HEK293 (cell line): ENCODE data around the gene IQGAP3.

Experiments used
- CTCF ChIA-PET: fragments of 350-600 bp; formaldehyde crosslinking; extraction: SDS; loops from one replicate; lab custom pipeline; 2021; ENCODE audit warnings: antibody characterized with exemption; lab: Yijun Ruan, JAX
- POLR2A ChIA-PET: fragments of 300-600 bp; formaldehyde crosslinking; extraction: SDS; loops from one replicate; lab custom pipeline; 2020; ENCODE audit warnings: antibody characterized with exemption, inconsistent platforms; lab: Yijun Ruan, JAX
- H3K27ac ChIP-seq: fragments of 200-500 bp; sonication (Bioruptor generic); 2 replicates; pipeline ENCODE4 v1.5.1; 2014; ENCODE audit warnings: low read depth, low read length, control low read depth, inconsistent platforms; ENCODE audit errors: extremely low read depth
- H3K36me3 ChIP-seq, 2 experiments: fragments of 200-500 bp in 1 of 2; sonication (Bioruptor generic) in 1 of 2; 1 replicate in 1 of 2; 2 replicates in 1 of 2; pipeline ENCODE4 v1.5.1; 2014 to 2017; ENCODE audit warnings: inconsistent platforms in 2 of 2, low read length in 2 of 2; ENCODE audit not compliant: control insufficient read depth in 2 of 2, insufficient read depth in 1 of 2
- H3K4me1 ChIP-seq: fragments of 200-500 bp; sonication (Bioruptor generic); 2 replicates; pipeline ENCODE4 v1.5.1; 2014; ENCODE audit warnings: mild to moderate bottlenecking, low read length, inconsistent platforms; ENCODE audit not compliant: control insufficient read depth, insufficient read depth
- H3K4me3 ChIP-seq: 2 replicates; pipeline ENCODE4 v1.5.1; 2011; ENCODE audit warnings: low read depth, mild to moderate bottlenecking, control low read depth, low read length, moderate library complexity
- H3K9me3 ChIP-seq: fragments of 200-500 bp; sonication (Bioruptor generic); 2 replicates; pipeline ENCODE4 v1.5.1; 2014; ENCODE audit warnings: low read depth, low read length, inconsistent platforms; ENCODE audit not compliant: control insufficient read depth, insufficient read depth
- EGR2 ChIP-seq: fragments of 450-650 bp; formaldehyde crosslinking; IDR thresholded peaks from 2 replicates; pipeline ENCODE4 v1.5.1; 2016; ENCODE audit warnings: low read depth, missing biosample characterization, missing genetic modification characterization
- FEZF1 ChIP-seq: fragments of 450-650 bp; formaldehyde crosslinking; IDR thresholded peaks from 2 replicates; pipeline ENCODE4 v1.5.1; 2016; ENCODE audit warnings: missing biosample characterization, missing genetic modification characterization
- OSR2 ChIP-seq: fragments of 450-650 bp; formaldehyde crosslinking; IDR thresholded peaks from 2 replicates; pipeline ENCODE4 v1.5.1; 2016; ENCODE audit warnings: missing biosample characterization, missing genetic modification characterization
- PRDM1 ChIP-seq: fragments of 450-650 bp; formaldehyde crosslinking; IDR thresholded peaks from 2 replicates; pipeline ENCODE4; 2016; ENCODE audit warnings: missing biosample characterization, missing genetic modification characterization
- ZFHX2 ChIP-seq: fragments of 450-650 bp; formaldehyde crosslinking; conservative IDR thresholded peaks from 2 replicates; pipeline ENCODE4 v1.5.1; 2016; ENCODE audit warnings: missing biosample characterization, missing genetic modification characterization
- ZNF132 ChIP-seq: fragments of 450-650 bp; formaldehyde crosslinking; IDR thresholded peaks from 2 replicates; pipeline ENCODE4 v1.5.1; 2017; ENCODE audit warnings: missing biosample characterization, missing genetic modification characterization, borderline replicate concordance
- ZNF140 ChIP-seq: fragments of 450-650 bp; formaldehyde crosslinking; IDR thresholded peaks from 2 replicates; pipeline ENCODE4 v1.5.1; 2016; ENCODE audit warnings: missing biosample characterization, missing genetic modification characterization
- ZNF184 ChIP-seq: fragments of 450-650 bp; IDR thresholded peaks from 2 replicates; pipeline ENCODE4 v1.5.1; 2018; ENCODE audit warnings: missing biosample characterization, mild to moderate bottlenecking, missing genetic modification characterization
- ZNF239 ChIP-seq: fragments of 450-650 bp; formaldehyde crosslinking; IDR thresholded peaks from 2 replicates; pipeline ENCODE4 v1.5.1; 2016; ENCODE audit warnings: missing biosample characterization, missing genetic modification characterization
- ZNF416 ChIP-seq: fragments of 450-650 bp; formaldehyde crosslinking; IDR thresholded peaks from 2 replicates; pipeline ENCODE4 v1.5.1; 2016; ENCODE audit warnings: missing biosample characterization, missing genetic modification characterization
- ZNF449 ChIP-seq: fragments of 450-650 bp; formaldehyde crosslinking; IDR thresholded peaks from 2 replicates; pipeline ENCODE4 v1.5.1; 2017; ENCODE audit warnings: missing biosample characterization, mild to moderate bottlenecking, missing genetic modification characterization, moderate library complexity
- ZNF518A ChIP-seq: fragments of 450-650 bp; formaldehyde crosslinking; conservative IDR thresholded peaks from 2 replicates; pipeline ENCODE4 v1.5.1; 2016; ENCODE audit warnings: low read depth, missing biosample characterization, missing genetic modification characterization
- ZNF585B ChIP-seq: fragments of 450-650 bp; formaldehyde crosslinking; IDR thresholded peaks from 2 replicates; pipeline ENCODE4 v1.5.1; 2016; ENCODE audit warnings: missing biosample characterization, missing genetic modification characterization
- ZNF600 ChIP-seq: fragments of 450-650 bp; formaldehyde crosslinking; IDR thresholded peaks from 2 replicates; pipeline ENCODE4 v1.5.1; 2016; ENCODE audit warnings: missing biosample characterization, missing genetic modification characterization
- ZNF626 ChIP-seq: fragments of 450-650 bp; sonication (Bioruptor Pico); formaldehyde crosslinking; IDR thresholded peaks from 2 replicates; pipeline ENCODE4 v1.5.1; 2018; ENCODE audit warnings: missing biosample characterization, missing genetic modification characterization, inconsistent platforms
- ZNF664 ChIP-seq: fragments of 450-650 bp; formaldehyde crosslinking; IDR thresholded peaks from 2 replicates; pipeline ENCODE4 v1.5.1; 2016; ENCODE audit warnings: missing biosample characterization, missing genetic modification characterization
- ZNF704 ChIP-seq: fragments of 450-650 bp; formaldehyde crosslinking; IDR thresholded peaks from 2 replicates; pipeline ENCODE4 v1.5.1; 2016; ENCODE audit warnings: missing biosample characterization, missing genetic modification characterization
- ZNF785 ChIP-seq: fragments of 450-650 bp; formaldehyde crosslinking; IDR thresholded peaks from 2 replicates; pipeline ENCODE4 v1.5.1; 2016; ENCODE audit warnings: missing biosample characterization, missing genetic modification characterization
- ZNF792 ChIP-seq: fragments of 450-650 bp; formaldehyde crosslinking; IDR thresholded peaks from 2 replicates; pipeline ENCODE4 v1.5.1; 2016; ENCODE audit warnings: missing biosample characterization, missing genetic modification characterization
- ZNF843 ChIP-seq: fragments of 450-650 bp; formaldehyde crosslinking; IDR thresholded peaks from 2 replicates; pipeline ENCODE4 v1.5.1; 2016; ENCODE audit warnings: missing biosample characterization, missing genetic modification characterization
- ZSCAN16 ChIP-seq: fragments of 450-650 bp; formaldehyde crosslinking; IDR thresholded peaks from 2 replicates; pipeline ENCODE4 v1.5.1; 2016; ENCODE audit warnings: missing biosample characterization, missing genetic modification characterization
- TF ChIP-seq, protein P1 (sequence below): fragments of 450-650 bp; formaldehyde crosslinking; IDR thresholded peaks from 2 replicates; pipeline ENCODE4 v1.5.1; 2016; ENCODE audit warnings: missing biosample characterization, missing genetic modification characterization
- TF ChIP-seq, protein P2 (sequence below): fragments of 450-650 bp; formaldehyde crosslinking; IDR thresholded peaks from 2 replicates; pipeline ENCODE4; 2016; ENCODE audit warnings: missing biosample characterization, missing genetic modification characterization
- TF ChIP-seq, protein P3 (sequence below): fragments of 450-650 bp; formaldehyde crosslinking; IDR thresholded peaks from 2 replicates; pipeline ENCODE4 v1.5.1; 2017; ENCODE audit warnings: missing biosample characterization, missing genetic modification characterization

Gene IQGAP3

GRCh38 chr1:156498432-156499193 lies 73.8 kb downstream of the IQGAP3 start:
- ChIA-PET CTCF (interaction anchor here (0.8 to 2.3 kb wide), 5 partner anchors 17 to 115 kb away, joined by 3 to 9 read pairs (median 4); no protein-coding TSS in a partner anchor), POLR2A (interaction anchor here (0.6 to 1.5 kb wide), 6 partner anchors 9 to 225 kb away, joined by 3 to 5 read pairs (median 4); no protein-coding TSS in a partner anchor)
- peak overlapping the region; percentile 69 for H3K4me3 ChIP-seq
- H3K9me3 ChIP-seq: no peaks in the 10 kb centered on the region
- peaks cover 9% of the 10 kb centered on the region for H3K4me1 ChIP-seq
- no peak overlapping the region; the same call in 1 of the 2 replicates for H3K27ac ChIP-seq
- H3K36me3 ChIP-seq: peaks cover 0 to 9% of the 10 kb centered on the region in 2 experiments; a peak in 1 of 3 replicates
- TF ChIP-seq ZNF416 (tag by site-specific recombination): no peak
- no peak for TF ChIP-seq ZNF140 (tag by site-specific recombination)
- no peak for TF ChIP-seq ZNF184 (tag by site-specific recombination)
- no peak for TF ChIP-seq ZNF704
- no peak for TF ChIP-seq PRDM1
- TF ChIP-seq ZNF843 (tag by site-specific recombination): no peak
- no peak for TF ChIP-seq ZNF518A (tag by site-specific recombination)
- no peak for TF ChIP-seq ZNF626 (tag by site-specific recombination)
- TF ChIP-seq EGR2 (tag by site-specific recombination): 0 out of 2 replicates have a peak, but pooled peaks have one; percentile 13
- TF ChIP-seq ZNF239 (tag by site-specific recombination): no peak
- no peak for TF ChIP-seq ZNF585B (tag by site-specific recombination)
- TF ChIP-seq ZNF792 (tag by site-specific recombination): no peak
- peak; percentile 20; the same call in 1 of the 2 replicates for TF ChIP-seq ZNF600
- no peak for TF ChIP-seq ZNF664 (tag by site-specific recombination)
- peak; percentile 20; the same call in 1 of the 2 replicates for TF ChIP-seq ZFHX2 (tag by site-specific recombination)
- TF ChIP-seq, protein P1, sequence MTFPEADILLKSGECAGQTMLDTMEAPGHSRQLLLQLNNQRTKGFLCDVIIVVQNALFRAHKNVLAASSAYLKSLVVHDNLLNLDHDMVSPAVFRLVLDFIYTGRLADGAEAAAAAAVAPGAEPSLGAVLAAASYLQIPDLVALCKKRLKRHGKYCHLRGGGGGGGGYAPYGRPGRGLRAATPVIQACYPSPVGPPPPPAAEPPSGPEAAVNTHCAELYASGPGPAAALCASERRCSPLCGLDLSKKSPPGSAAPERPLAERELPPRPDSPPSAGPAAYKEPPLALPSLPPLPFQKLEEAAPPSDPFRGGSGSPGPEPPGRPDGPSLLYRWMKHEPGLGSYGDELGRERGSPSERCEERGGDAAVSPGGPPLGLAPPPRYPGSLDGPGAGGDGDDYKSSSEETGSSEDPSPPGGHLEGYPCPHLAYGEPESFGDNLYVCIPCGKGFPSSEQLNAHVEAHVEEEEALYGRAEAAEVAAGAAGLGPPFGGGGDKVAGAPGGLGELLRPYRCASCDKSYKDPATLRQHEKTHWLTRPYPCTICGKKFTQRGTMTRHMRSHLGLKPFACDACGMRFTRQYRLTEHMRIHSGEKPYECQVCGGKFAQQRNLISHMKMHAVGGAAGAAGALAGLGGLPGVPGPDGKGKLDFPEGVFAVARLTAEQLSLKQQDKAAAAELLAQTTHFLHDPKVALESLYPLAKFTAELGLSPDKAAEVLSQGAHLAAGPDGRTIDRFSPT: no peak
- no peak for TF ChIP-seq ZNF132 (tag by site-specific recombination)
- TF ChIP-seq OSR2 (tag by site-specific recombination): no peak
- TF ChIP-seq FEZF1 (tag by site-specific recombination): no peak
- no peak for TF ChIP-seq ZNF785
- no peak for TF ChIP-seq ZNF449
- TF ChIP-seq ZSCAN16 (tag by site-specific recombination): no peak
- TF ChIP-seq, protein P2, sequence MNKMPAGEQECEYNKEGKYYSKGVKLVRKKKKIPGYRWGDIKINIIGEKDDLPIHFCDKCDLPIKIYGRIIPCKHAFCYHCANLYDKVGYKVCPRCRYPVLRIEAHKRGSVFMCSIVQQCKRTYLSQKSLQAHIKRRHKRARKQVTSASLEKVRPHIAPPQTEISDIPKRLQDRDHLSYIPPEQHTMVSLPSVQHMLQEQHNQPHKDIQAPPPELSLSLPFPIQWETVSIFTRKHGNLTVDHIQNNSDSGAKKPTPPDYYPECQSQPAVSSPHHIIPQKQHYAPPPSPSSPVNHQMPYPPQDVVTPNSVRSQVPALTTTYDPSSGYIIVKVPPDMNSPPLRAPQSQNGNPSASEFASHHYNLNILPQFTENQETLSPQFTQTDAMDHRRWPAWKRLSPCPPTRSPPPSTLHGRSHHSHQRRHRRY (tag by site-specific recombination): no peak
- TF ChIP-seq, protein P3, sequence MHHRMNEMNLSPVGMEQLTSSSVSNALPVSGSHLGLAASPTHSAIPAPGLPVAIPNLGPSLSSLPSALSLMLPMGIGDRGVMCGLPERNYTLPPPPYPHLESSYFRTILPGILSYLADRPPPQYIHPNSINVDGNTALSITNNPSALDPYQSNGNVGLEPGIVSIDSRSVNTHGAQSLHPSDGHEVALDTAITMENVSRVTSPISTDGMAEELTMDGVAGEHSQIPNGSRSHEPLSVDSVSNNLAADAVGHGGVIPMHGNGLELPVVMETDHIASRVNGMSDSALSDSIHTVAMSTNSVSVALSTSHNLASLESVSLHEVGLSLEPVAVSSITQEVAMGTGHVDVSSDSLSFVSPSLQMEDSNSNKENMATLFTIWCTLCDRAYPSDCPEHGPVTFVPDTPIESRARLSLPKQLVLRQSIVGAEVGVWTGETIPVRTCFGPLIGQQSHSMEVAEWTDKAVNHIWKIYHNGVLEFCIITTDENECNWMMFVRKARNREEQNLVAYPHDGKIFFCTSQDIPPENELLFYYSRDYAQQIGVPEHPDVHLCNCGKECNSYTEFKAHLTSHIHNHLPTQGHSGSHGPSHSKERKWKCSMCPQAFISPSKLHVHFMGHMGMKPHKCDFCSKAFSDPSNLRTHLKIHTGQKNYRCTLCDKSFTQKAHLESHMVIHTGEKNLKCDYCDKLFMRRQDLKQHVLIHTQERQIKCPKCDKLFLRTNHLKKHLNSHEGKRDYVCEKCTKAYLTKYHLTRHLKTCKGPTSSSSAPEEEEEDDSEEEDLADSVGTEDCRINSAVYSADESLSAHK (tag by site-specific recombination): no peak
